Measurements from ENCODE around the gene CREG2. TPM values are rescaled to one million over a fixed set of nuclear protein-coding genes. Genes with fewer than 3 reads are reported as not detected.

CREG2 gene
- total RNA-seq, 4 donors from 2014 or later = not detected

GRCh38 chr2:101403745-101404144 lies 16.4 kb upstream of the CREG2 start:
- no peak for DNase-seq (ENCODE audit: low spot score in 2 of 2)
- 100% methylated on average over 1 of the region's 1 CpG for WGBS, 2 donors
- intact Hi-C loops (cut with DNase I; ENCODE audit: low total_unique reads) = no loop called here

GRCh38 chr2:101402630-101403029 lies 15.3 kb upstream of the CREG2 start:
- H3K4me3 ChIP-seq (ENCODE audit: low read depth, poor library complexity, severe bottlenecking) = no peak overlapping the region
- 96 to 97% methylated on average over 6 of the region's 6 CpGs for WGBS, 2 donors
- intact Hi-C loops (cut with DNase I; ENCODE audit: low total_unique reads) = no loop called here
- DNase-seq (ENCODE audit: low spot score in 2 of 2) = no peak
- no peak for TF ChIP-seq POLR2A (IDR thresholded peaks at IDR 0.05)

More at GRCh38 chr2:101403745-101404144, 16.4 kb upstream of the CREG2 start:
- H3K4me3 ChIP-seq (ENCODE audit: low read depth, poor library complexity, severe bottlenecking) = no peak overlapping the region
- TF ChIP-seq POLR2A (IDR thresholded peaks at IDR 0.05) (no peak), CTCF (IDR thresholded peaks at IDR 0.05) (no peak)

GRCh38 chr2:101401906-101402305 lies 14.6 kb upstream of the CREG2 start:
- no peak overlapping the region for H3K4me3 ChIP-seq (ENCODE audit: low read depth, poor library complexity, severe bottlenecking)
- DNase-seq (ENCODE audit: low spot score in 2 of 2) = no peak
- TF ChIP-seq POLR2A (IDR thresholded peaks at IDR 0.05) (no peak), CTCF (IDR thresholded peaks at IDR 0.05) (no peak)
- intact Hi-C loops (cut with DNase I; ENCODE audit: low total_unique reads) = no loop called here
- 78 to 80% methylated on average over 5 of the region's 5 CpGs for WGBS, 2 donors

GRCh38 chr2:101401326-101401665 lies 14.0 kb upstream of the CREG2 start:
- TF ChIP-seq POLR2A (IDR thresholded peaks at IDR 0.05) = no peak
- TF ChIP-seq CTCF (IDR thresholded peaks at IDR 0.05) = no peak
- 80 to 93% methylated on average over 8 of the region's 8 CpGs for WGBS, 2 donors
- DNase-seq (ENCODE audit: low spot score in 2 of 2) = no peak
- intact Hi-C loops (cut with DNase I; ENCODE audit: low total_unique reads) = no loop called here
- H3K4me3 ChIP-seq (ENCODE audit: low read depth, poor library complexity, severe bottlenecking) = no peak overlapping the region

- DNase-seq (ENCODE audit: low spot score in 2 of 2) = no peak
- intact Hi-C loops (cut with DNase I; ENCODE audit: low total_unique reads) = no loop called here
- no peak for TF ChIP-seq CTCF (IDR thresholded peaks at IDR 0.05)
- no peak overlapping the region for H3K4me3 ChIP-seq (ENCODE audit: low read depth, poor library complexity, severe bottlenecking)
- WGBS, 2 donors = 79% methylated on average over 16 to 18 of the region's 18 CpGs
Measured at GRCh38 chr2:101400506-101401325, 13.4 kb upstream of the CREG2 start.

GRCh38 chr2:101400048-101400447 lies 12.7 kb upstream of the CREG2 start:
- no peak overlapping the region for H3K4me3 ChIP-seq (ENCODE audit: low read depth, poor library complexity, severe bottlenecking)
- WGBS, 2 donors = 81% methylated on average over 8 of the region's 8 CpGs
- no peak for TF ChIP-seq CTCF (IDR thresholded peaks at IDR 0.05)
- TF ChIP-seq POLR2A (IDR thresholded peaks at IDR 0.05) = no peak
- intact Hi-C loops (cut with DNase I; ENCODE audit: low total_unique reads) = no loop called here
- DNase-seq (ENCODE audit: low spot score in 2 of 2) = no peak

All from lower leg skin (tissue), 4 donors.